RWPE1 (cell line): ENCODE measurements around the gene SYNPO2.
A peak's percentile ranks its signal among the peaks of the same experiment; 100 is the strongest.
"Not testable (repeated sequence)": the region's sequence is repeated elsewhere in the genome, so short reads cannot be mapped to it uniquely, and the experiment has no call there.

ENCODE experiments used
- CTCF ChIA-PET: fragments of 350-600 bp; sonication (Branson Sonifier 250); formaldehyde crosslinking; extraction: SDS; loops from one replicate; lab custom pipeline; 2021; lab: Yijun Ruan, JAX
- POLR2A ChIA-PET: fragments of 400-600 bp; formaldehyde crosslinking; extraction: SDS; loops from one replicate; lab custom pipeline; 2020; ENCODE audit warnings: antibody characterized with exemption; ENCODE audit not compliant: low non-redundant PET; lab: Yijun Ruan, JAX
- DNase-seq: peaks from one replicate; pipeline ENCODE4 v3.0.0; 2012; ENCODE audit warnings: low spot score
- H3K27ac ChIP-seq: fragments of 450-650 bp; 2 replicates; pipeline ENCODE4 v1.5.1; 2017
- TF ChIP-seq, protein P1 (sequence below): fragments of 450-650 bp; conservative IDR thresholded peaks from 2 replicates; pipeline ENCODE4 v1.5.1; 2017; ENCODE audit warnings: low read depth, mild to moderate bottlenecking

Gene SYNPO2

DNA sequence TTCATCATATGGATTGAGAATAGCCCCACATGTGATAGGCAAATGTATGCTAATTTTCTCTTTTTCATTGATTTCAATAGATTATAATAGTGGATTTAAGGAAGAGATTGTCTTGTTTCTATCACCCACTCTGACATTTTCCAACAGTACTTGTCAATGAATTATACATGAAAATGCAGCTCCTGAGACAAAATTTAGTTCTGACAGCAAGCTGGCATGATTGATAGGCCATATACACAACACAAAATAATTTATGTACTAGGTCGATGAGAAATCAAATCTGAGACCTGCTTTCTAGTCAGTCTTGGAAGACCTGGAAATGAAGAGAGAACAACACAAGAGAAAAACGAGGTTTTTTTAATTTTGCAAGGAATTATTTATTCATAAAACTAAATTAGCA is 129.0 kb downstream of the SYNPO2 start:
- TF ChIP-seq, protein P1, sequence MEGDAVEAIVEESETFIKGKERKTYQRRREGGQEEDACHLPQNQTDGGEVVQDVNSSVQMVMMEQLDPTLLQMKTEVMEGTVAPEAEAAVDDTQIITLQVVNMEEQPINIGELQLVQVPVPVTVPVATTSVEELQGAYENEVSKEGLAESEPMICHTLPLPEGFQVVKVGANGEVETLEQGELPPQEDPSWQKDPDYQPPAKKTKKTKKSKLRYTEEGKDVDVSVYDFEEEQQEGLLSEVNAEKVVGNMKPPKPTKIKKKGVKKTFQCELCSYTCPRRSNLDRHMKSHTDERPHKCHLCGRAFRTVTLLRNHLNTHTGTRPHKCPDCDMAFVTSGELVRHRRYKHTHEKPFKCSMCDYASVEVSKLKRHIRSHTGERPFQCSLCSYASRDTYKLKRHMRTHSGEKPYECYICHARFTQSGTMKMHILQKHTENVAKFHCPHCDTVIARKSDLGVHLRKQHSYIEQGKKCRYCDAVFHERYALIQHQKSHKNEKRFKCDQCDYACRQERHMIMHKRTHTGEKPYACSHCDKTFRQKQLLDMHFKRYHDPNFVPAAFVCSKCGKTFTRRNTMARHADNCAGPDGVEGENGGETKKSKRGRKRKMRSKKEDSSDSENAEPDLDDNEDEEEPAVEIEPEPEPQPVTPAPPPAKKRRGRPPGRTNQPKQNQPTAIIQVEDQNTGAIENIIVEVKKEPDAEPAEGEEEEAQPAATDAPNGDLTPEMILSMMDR = no peak
- DNase-seq = no peak
- CTCF ChIA-PET = no interaction called here
- H3K27ac ChIP-seq = no peak overlapping the region
- POLR2A ChIA-PET = no interaction called here

DNA sequence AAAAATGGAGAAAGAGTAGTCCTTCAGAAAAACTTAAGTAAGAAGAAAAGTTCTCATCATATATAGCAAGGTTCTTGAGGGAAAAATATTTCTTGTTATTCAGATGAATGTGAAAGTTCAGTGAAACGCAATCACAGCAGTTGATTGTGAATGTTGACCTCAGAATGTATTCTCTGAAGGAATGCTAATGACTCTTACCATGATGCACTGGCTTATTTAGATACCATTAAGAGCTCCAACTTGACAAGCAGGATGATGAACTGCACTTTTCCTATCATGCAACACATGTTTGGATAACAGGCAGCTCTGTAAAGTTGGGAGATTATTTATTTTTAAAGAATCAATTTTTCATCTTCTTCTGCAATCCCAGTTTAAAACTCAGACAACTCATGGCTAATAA is 131.5 kb downstream of the SYNPO2 start:
- DNase-seq = no peak
- no peak overlapping the region for H3K27ac ChIP-seq
- TF ChIP-seq, protein P1 = no peak
- POLR2A ChIA-PET = no interaction called here
- CTCF ChIA-PET = interaction anchor here (1.0 kb wide), 1 partner anchor 67 kb away, joined by 5 read pairs; no protein-coding TSS in a partner anchor

DNA sequence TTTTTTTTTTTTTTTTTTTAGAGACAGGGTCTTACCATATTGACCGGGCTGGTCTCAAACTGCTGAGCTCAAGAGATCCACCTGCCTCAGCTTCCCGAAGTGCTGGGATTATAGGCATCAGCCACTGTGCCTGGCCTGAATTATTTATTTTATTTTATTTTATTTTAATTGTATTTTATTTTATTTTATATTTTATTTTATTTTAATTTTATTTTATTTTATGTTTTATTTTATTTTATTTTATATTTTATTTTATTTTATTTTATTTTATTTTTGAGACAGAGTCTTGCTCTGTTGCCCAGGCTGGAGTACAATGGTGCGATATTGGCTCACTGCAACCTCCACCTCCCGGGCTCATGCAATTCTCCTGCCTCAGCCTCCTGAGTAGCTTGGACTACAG is 133.9 kb downstream of the SYNPO2 start:
- H3K27ac ChIP-seq, DNase-seq, CTCF ChIA-PET, POLR2A ChIA-PET: not testable (repeated sequence)

- no peak overlapping the region for H3K27ac ChIP-seq
- ChIA-PET POLR2A (no interaction called here), CTCF (interaction anchor here (0.6 kb wide), 1 partner anchor 338 kb away, joined by 3 read pairs; no protein-coding TSS in a partner anchor)
- TF ChIP-seq, protein P1 = no peak
- DNase-seq = no peak
Measured at GRCh38 chr4:119024102-119024501, 135.4 kb downstream of the SYNPO2 start.

DNA sequence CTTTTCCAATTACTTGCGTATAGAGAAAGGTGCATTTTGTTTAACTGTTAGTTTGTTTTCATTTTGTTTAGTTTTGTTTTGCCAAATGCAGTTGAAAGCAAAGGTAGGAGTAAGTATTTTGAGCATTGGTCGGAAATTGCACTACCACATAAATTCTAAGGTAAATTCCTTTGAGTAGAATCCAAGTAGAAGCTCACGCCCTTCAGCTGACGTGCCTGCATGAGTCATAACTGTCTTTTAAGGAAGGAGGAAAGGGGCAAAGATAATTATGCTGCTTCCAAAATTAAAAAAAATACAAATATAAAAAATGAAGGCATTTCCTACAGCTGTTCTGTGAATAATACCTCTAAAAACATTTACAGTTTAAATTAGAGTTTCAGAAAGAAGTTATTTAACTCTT is 136.8 kb downstream of the SYNPO2 start:
- H3K27ac ChIP-seq = no peak overlapping the region
- TF ChIP-seq, protein P1 = no peak
- POLR2A ChIA-PET = no interaction called here
- peak; percentile 58 for DNase-seq
- CTCF ChIA-PET = interaction anchor here (0.7 to 0.8 kb wide), 2 partner anchors 9 to 361 kb away, joined by 3 to 4 read pairs; no protein-coding TSS in a partner anchor

- peak; percentile 72 for DNase-seq
- H3K27ac ChIP-seq = peak overlapping the region; percentile 83
- TF ChIP-seq, protein P1 = no peak
- POLR2A ChIA-PET = no interaction called here
- CTCF ChIA-PET = interaction anchor here (0.5 to 0.8 kb wide), 4 partner anchors 12 to 361 kb away, joined by 3 to 4 read pairs (median 4); no protein-coding TSS in a partner anchor
Measured at GRCh38 chr4:119025916-119026661, 137.4 kb downstream of the SYNPO2 start.
